UCSD-AML1 (cell line): ENCODE results near the gene NPL.

ENCODE experiments used
- DNase-seq: peaks from one replicate; lab custom pipeline; 2025; ENCODE audit not compliant: unreplicated experiment; lab: John Stamatoyannopoulos, UW

Gene NPL

GRCh38 chr1:182789138-182790076 is at the start of gene NPL:
Gene NPL, plus strand, starts transcription at chr1:182789773. Its CDS starts 4,599 bp downstream, at chr1:182794372.
- DNase-seq: peak; percentile 83

- no peak for DNase-seq
Observed at GRCh38 chr1:182740120-182740519, 49.5 kb upstream of the NPL start.

GRCh38 chr1:182742780-182743179 is 46.8 kb upstream of the NPL start:
- no peak for DNase-seq

GRCh38 chr1:182752077-182752988 is 37.2 kb upstream of the NPL start:
- DNase-seq: no peak

- DNase-seq: no peak
Observed at GRCh38 chr1:182754087-182754486, 35.5 kb upstream of the NPL start.

GRCh38 chr1:182754543-182755314 is 34.8 kb upstream of the NPL start:
- DNase-seq: no peak

GRCh38 chr1:182755632-182756031 is 33.9 kb upstream of the NPL start:
- no peak for DNase-seq

GRCh38 chr1:182756423-182756822 is 33.1 kb upstream of the NPL start:
- no peak for DNase-seq

GRCh38 chr1:182761396-182762395 is 27.9 kb upstream of the NPL start:
- no peak for DNase-seq

- DNase-seq: no peak
Observed at GRCh38 chr1:182762536-182762935, 27.0 kb upstream of the NPL start.

GRCh38 chr1:182764029-182764727 is 25.4 kb upstream of the NPL start:
- DNase-seq: no peak

GRCh38 chr1:182765391-182765790 is 24.2 kb upstream of the NPL start:
- DNase-seq: no peak

- no peak for DNase-seq
Observed at GRCh38 chr1:182766050-182766449, 23.5 kb upstream of the NPL start.

GRCh38 chr1:182766881-182767645 is 22.5 kb upstream of the NPL start:
- no peak for DNase-seq

GRCh38 chr1:182768963-182769362 is 20.6 kb upstream of the NPL start:
- no peak for DNase-seq

GRCh38 chr1:182770232-182770631 is 19.3 kb upstream of the NPL start:
- no peak for DNase-seq

- DNase-seq: no peak
Observed at GRCh38 chr1:182771187-182771984, 18.2 kb upstream of the NPL start.

- DNase-seq: no peak
Observed at GRCh38 chr1:182777386-182777785, 12.2 kb upstream of the NPL start.
